HEK293 (cell line): ENCODE results near the gene TIAM1.

ENCODE experiments used
- CTCF ChIA-PET: fragments of 350-600 bp; formaldehyde crosslinking; extraction: SDS; loops from one replicate; lab custom pipeline; 2021; ENCODE audit warnings: antibody characterized with exemption; lab: Yijun Ruan, JAX
- POLR2A ChIA-PET: fragments of 300-600 bp; formaldehyde crosslinking; extraction: SDS; loops from one replicate; lab custom pipeline; 2020; ENCODE audit warnings: antibody characterized with exemption, inconsistent platforms; lab: Yijun Ruan, JAX
- H3K27ac ChIP-seq: fragments of 200-500 bp; sonication (Bioruptor generic); 2 replicates; pipeline ENCODE4 v1.5.1; 2014; ENCODE audit warnings: low read depth, low read length, control low read depth, inconsistent platforms; ENCODE audit errors: extremely low read depth
- H3K36me3 ChIP-seq, 2 experiments: fragments of 200-500 bp in 1 of 2; sonication (Bioruptor generic) in 1 of 2; 1 replicate in 1 of 2; 2 replicates in 1 of 2; pipeline ENCODE4 v1.5.1; 2014 to 2017; ENCODE audit warnings: inconsistent platforms in 2 of 2, low read length in 2 of 2; ENCODE audit not compliant: control insufficient read depth in 2 of 2, insufficient read depth in 1 of 2
- H3K4me1 ChIP-seq: fragments of 200-500 bp; sonication (Bioruptor generic); 2 replicates; pipeline ENCODE4 v1.5.1; 2014; ENCODE audit warnings: mild to moderate bottlenecking, low read length, inconsistent platforms; ENCODE audit not compliant: control insufficient read depth, insufficient read depth
- H3K4me3 ChIP-seq: 2 replicates; pipeline ENCODE4 v1.5.1; 2011; ENCODE audit warnings: low read depth, mild to moderate bottlenecking, control low read depth, low read length, moderate library complexity
- H3K9me3 ChIP-seq: fragments of 200-500 bp; sonication (Bioruptor generic); 2 replicates; pipeline ENCODE4 v1.5.1; 2014; ENCODE audit warnings: low read depth, low read length, inconsistent platforms; ENCODE audit not compliant: control insufficient read depth, insufficient read depth
- ELK4 ChIP-seq: IDR thresholded peaks from 2 replicates; pipeline ENCODE4 v1.6.1; 2011; ENCODE audit warnings: mild to moderate bottlenecking, low read depth, low read length, borderline replicate concordance
- GLI4 ChIP-seq: fragments of 450-650 bp; formaldehyde crosslinking; IDR thresholded peaks from 2 replicates; pipeline ENCODE4 v1.5.1; 2016; ENCODE audit warnings: missing biosample characterization, missing genetic modification characterization
- HOXC10 ChIP-seq: sonication (generic); formaldehyde crosslinking; IDR thresholded peaks from 2 replicates; pipeline ENCODE4 v1.8.1; 2023; ENCODE audit warnings: mild to moderate bottlenecking, missing genetic modification reagents
- KLF10 ChIP-seq: fragments of 450-650 bp; IDR thresholded peaks from 2 replicates; pipeline ENCODE4 v1.5.1; 2018; ENCODE audit warnings: missing biosample characterization, mild to moderate bottlenecking, missing genetic modification characterization
- SETDB1 ChIP-seq: IDR thresholded peaks from one replicate; pipeline ENCODE4 v1.6.1; 2017; ENCODE audit warnings: mild to moderate bottlenecking, low read length, moderate library complexity, mixed read lengths; ENCODE audit not compliant: insufficient read length
- ZFHX2 ChIP-seq: fragments of 450-650 bp; formaldehyde crosslinking; conservative IDR thresholded peaks from 2 replicates; pipeline ENCODE4 v1.5.1; 2016; ENCODE audit warnings: missing biosample characterization, missing genetic modification characterization
- ZNF140 ChIP-seq: fragments of 450-650 bp; formaldehyde crosslinking; IDR thresholded peaks from 2 replicates; pipeline ENCODE4 v1.5.1; 2016; ENCODE audit warnings: missing biosample characterization, missing genetic modification characterization
- ZNF311 ChIP-seq: fragments of 450-650 bp; formaldehyde crosslinking; IDR thresholded peaks from 2 replicates; pipeline ENCODE4 v1.5.1; 2017; ENCODE audit warnings: missing biosample characterization, missing genetic modification characterization, borderline replicate concordance
- ZNF324 ChIP-seq: fragments of 450-650 bp; formaldehyde crosslinking; IDR thresholded peaks from 2 replicates; pipeline ENCODE4 v1.5.1; 2016; ENCODE audit warnings: missing biosample characterization, missing genetic modification characterization
- ZNF350 ChIP-seq: fragments of 450-650 bp; formaldehyde crosslinking; IDR thresholded peaks from 2 replicates; pipeline ENCODE4 v1.5.0; 2017; ENCODE audit warnings: missing biosample characterization, mild to moderate bottlenecking, missing genetic modification characterization
- ZNF366 ChIP-seq: fragments of 450-650 bp; formaldehyde crosslinking; conservative IDR thresholded peaks from 2 replicates; pipeline ENCODE4 v1.5.1; 2016; ENCODE audit warnings: missing biosample characterization, missing genetic modification characterization
- ZNF521 ChIP-seq: fragments of 450-650 bp; formaldehyde crosslinking; IDR thresholded peaks from 2 replicates; pipeline ENCODE4 v1.5.1; 2017; ENCODE audit warnings: missing biosample characterization, mild to moderate bottlenecking, missing genetic modification characterization
- ZNF549 ChIP-seq: fragments of 450-650 bp; IDR thresholded peaks from 2 replicates; pipeline ENCODE4 v1.5.1; 2018; ENCODE audit warnings: missing biosample characterization, missing genetic modification characterization, mild to moderate bottlenecking, inconsistent platforms, moderate library complexity
- ZNF571 ChIP-seq: fragments of 450-650 bp; formaldehyde crosslinking; IDR thresholded peaks from 2 replicates; pipeline ENCODE4 v1.5.0; 2017; ENCODE audit warnings: missing biosample characterization, missing genetic modification characterization
- ZNF585B ChIP-seq: fragments of 450-650 bp; formaldehyde crosslinking; IDR thresholded peaks from 2 replicates; pipeline ENCODE4 v1.5.1; 2016; ENCODE audit warnings: missing biosample characterization, missing genetic modification characterization
- ZNF639 ChIP-seq: fragments of 450-650 bp; formaldehyde crosslinking; IDR thresholded peaks from 2 replicates; pipeline ENCODE4 v1.5.1; 2016; ENCODE audit warnings: missing biosample characterization, missing genetic modification characterization
- ZNF645 ChIP-seq: fragments of 450-650 bp; formaldehyde crosslinking; IDR thresholded peaks from 2 replicates; pipeline ENCODE4; 2016; ENCODE audit warnings: missing biosample characterization, missing genetic modification characterization
- ZNF677 ChIP-seq: fragments of 450-650 bp; IDR thresholded peaks from 2 replicates; pipeline ENCODE4 v1.5.0; 2018; ENCODE audit warnings: missing biosample characterization, mild to moderate bottlenecking, missing genetic modification characterization, moderate library complexity
- ZNF843 ChIP-seq: fragments of 450-650 bp; formaldehyde crosslinking; IDR thresholded peaks from 2 replicates; pipeline ENCODE4 v1.5.1; 2016; ENCODE audit warnings: missing biosample characterization, missing genetic modification characterization
- TF ChIP-seq, protein P1 (sequence below): fragments of 450-650 bp; formaldehyde crosslinking; IDR thresholded peaks from 2 replicates; pipeline ENCODE4 v1.5.1; 2016; ENCODE audit warnings: missing biosample characterization, missing genetic modification characterization
- TF ChIP-seq, protein P2 (sequence below): fragments of 450-650 bp; formaldehyde crosslinking; IDR thresholded peaks from 2 replicates; pipeline ENCODE4 v1.5.1; 2016; ENCODE audit warnings: missing biosample characterization, missing genetic modification characterization, low read depth

Gene TIAM1

GRCh38 chr21:31211836-31212235 is 132.2 kb downstream of the TIAM1 start:
- TF ChIP-seq ZNF677 (tag by site-specific recombination) (no peak), ZNF140 (no peak), ZNF585B (no peak), ZNF366 (tag by site-specific recombination) (no peak), ZNF639 (tag by site-specific recombination) (no peak), ZNF311 (tag by site-specific recombination) (no peak), ZNF549 (no peak), ZNF571 (tag by site-specific recombination) (no peak), ZNF645 (tag by site-specific recombination) (no peak), ZNF350 (no peak), ELK4 (no peak)
- TF ChIP-seq, protein P1, sequence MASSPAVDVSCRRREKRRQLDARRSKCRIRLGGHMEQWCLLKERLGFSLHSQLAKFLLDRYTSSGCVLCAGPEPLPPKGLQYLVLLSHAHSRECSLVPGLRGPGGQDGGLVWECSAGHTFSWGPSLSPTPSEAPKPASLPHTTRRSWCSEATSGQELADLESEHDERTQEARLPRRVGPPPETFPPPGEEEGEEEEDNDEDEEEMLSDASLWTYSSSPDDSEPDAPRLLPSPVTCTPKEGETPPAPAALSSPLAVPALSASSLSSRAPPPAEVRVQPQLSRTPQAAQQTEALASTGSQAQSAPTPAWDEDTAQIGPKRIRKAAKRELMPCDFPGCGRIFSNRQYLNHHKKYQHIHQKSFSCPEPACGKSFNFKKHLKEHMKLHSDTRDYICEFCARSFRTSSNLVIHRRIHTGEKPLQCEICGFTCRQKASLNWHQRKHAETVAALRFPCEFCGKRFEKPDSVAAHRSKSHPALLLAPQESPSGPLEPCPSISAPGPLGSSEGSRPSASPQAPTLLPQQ (tag by site-specific recombination), result no peak
- Histone ChIP-seq H3K27ac (no peak overlapping the region), H3K9me3 (no peaks in the 10 kb centered on the region), H3K36me3 (peaks cover 0 to 32% of the 10 kb centered on the region in 2 experiments; a peak in 1 of 3 replicates), H3K4me3 (no peak overlapping the region), H3K4me1 (no peaks in the 10 kb centered on the region)
- ChIA-PET POLR2A (no interaction called here), CTCF (no interaction called here)

GRCh38 chr21:31205412-31205811 is 138.6 kb downstream of the TIAM1 start:
- peaks cover 3% of the 10 kb centered on the region; the same call in 1 of the 2 replicates for H3K4me1 ChIP-seq
- H3K36me3 ChIP-seq, result peaks cover 4 to 29% of the 10 kb centered on the region in 2 experiments; a peak in 2 of 3 replicates
- ChIA-PET CTCF (no interaction called here), POLR2A (no interaction called here)
- H3K27ac ChIP-seq, result no peak overlapping the region
- H3K4me3 ChIP-seq, result no peak overlapping the region
- no peak for TF ChIP-seq GLI4 (tag by site-specific recombination)
- no peak for TF ChIP-seq ZNF324 (tag by site-specific recombination)
- TF ChIP-seq, protein P2, sequence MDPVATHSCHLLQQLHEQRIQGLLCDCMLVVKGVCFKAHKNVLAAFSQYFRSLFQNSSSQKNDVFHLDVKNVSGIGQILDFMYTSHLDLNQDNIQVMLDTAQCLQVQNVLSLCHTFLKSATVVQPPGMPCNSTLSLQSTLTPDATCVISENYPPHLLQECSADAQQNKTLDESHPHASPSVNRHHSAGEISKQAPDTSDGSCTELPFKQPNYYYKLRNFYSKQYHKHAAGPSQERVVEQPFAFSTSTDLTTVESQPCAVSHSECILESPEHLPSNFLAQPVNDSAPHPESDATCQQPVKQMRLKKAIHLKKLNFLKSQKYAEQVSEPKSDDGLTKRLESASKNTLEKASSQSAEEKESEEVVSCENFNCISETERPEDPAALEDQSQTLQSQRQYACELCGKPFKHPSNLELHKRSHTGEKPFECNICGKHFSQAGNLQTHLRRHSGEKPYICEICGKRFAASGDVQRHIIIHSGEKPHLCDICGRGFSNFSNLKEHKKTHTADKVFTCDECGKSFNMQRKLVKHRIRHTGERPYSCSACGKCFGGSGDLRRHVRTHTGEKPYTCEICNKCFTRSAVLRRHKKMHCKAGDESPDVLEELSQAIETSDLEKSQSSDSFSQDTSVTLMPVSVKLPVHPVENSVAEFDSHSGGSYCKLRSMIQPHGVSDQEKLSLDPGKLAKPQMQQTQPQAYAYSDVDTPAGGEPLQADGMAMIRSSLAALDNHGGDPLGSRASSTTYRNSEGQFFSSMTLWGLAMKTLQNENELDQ, result no peak
- no peak for TF ChIP-seq HOXC10 (CRISPR knock-in tag)
- TF ChIP-seq ZNF843 (tag by site-specific recombination), result no peak
- TF ChIP-seq KLF10 (tag by site-specific recombination), result no peak
- no peak for TF ChIP-seq ZFHX2
- no peak for TF ChIP-seq ZNF521 (tag by site-specific recombination)
- no peak for TF ChIP-seq SETDB1
- no peak for TF ChIP-seq ZNF639 (tag by site-specific recombination)
- no peaks in the 10 kb centered on the region for H3K9me3 ChIP-seq
